ENCODE measurements around the gene KDM6B. TPM values are rescaled to one million over a fixed set of nuclear protein-coding genes. Genes with fewer than 3 reads are reported as not detected.

The KDM6B gene
- total and polyA plus RNA-seq, 9 of the 15 experiments (the other 6 are each of a cell fraction or from before 2014, with no cell fraction given): 0.01 to 22.9 (median 2.2) TPM

GRCh38 chr17:7857713-7858521, 23.9 kb downstream of the KDM6B start, which contains the start of gene CYB5D1 (continued):
- no peak for TF ChIP-seq JUN (IDR thresholded peaks at IDR 0.05; ENCODE audit: borderline replicate concordance, low read depth, low read length)
- TF ChIP-seq JUN (CRISPR knock-in tag; IDR thresholded peaks at IDR 0.05; ENCODE audit: borderline replicate concordance): peak; percentile 57; the same call in 1 of the 2 replicates
- no peak for TF ChIP-seq FOXP4 (CRISPR knock-in tag; IDR thresholded peaks at IDR 0.05; ENCODE audit: borderline replicate concordance)
- peak; percentile 83 for TF ChIP-seq USF1 (CRISPR knock-in tag; IDR thresholded peaks at IDR 0.05)
- peak; percentile 21 to 40; a peak in 2 of 4 replicates for TF ChIP-seq SIX5 (IDR thresholded peaks at IDR 0.05; ENCODE audit: borderline replicate concordance in 1 of 2, insufficient read depth in 1 of 2, low read depth in 1 of 2, low read length in 2 of 2)
- TF ChIP-seq ETS1 (conservative IDR thresholded peaks at IDR 0.05; ENCODE audit: control insufficient read depth, low read depth, low read length): 0 out of 2 replicates have a peak, but pooled peaks have one; percentile 46
- TF ChIP-seq, protein P1, sequence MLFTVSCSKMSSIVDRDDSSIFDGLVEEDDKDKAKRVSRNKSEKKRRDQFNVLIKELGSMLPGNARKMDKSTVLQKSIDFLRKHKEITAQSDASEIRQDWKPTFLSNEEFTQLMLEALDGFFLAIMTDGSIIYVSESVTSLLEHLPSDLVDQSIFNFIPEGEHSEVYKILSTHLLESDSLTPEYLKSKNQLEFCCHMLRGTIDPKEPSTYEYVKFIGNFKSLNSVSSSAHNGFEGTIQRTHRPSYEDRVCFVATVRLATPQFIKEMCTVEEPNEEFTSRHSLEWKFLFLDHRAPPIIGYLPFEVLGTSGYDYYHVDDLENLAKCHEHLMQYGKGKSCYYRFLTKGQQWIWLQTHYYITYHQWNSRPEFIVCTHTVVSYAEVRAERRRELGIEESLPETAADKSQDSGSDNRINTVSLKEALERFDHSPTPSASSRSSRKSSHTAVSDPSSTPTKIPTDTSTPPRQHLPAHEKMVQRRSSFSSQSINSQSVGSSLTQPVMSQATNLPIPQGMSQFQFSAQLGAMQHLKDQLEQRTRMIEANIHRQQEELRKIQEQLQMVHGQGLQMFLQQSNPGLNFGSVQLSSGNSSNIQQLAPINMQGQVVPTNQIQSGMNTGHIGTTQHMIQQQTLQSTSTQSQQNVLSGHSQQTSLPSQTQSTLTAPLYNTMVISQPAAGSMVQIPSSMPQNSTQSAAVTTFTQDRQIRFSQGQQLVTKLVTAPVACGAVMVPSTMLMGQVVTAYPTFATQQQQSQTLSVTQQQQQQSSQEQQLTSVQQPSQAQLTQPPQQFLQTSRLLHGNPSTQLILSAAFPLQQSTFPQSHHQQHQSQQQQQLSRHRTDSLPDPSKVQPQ (CRISPR knock-in tag; IDR thresholded peaks at IDR 0.05; ENCODE audit: borderline replicate concordance): no peak
- TF ChIP-seq POU5F1 (IDR thresholded peaks at IDR 0.05; ENCODE audit: borderline replicate concordance, low read depth, low read length, partially characterized antibody): peak; percentile 62
- no peak for TF ChIP-seq ATF1 (CRISPR knock-in tag; IDR thresholded peaks at IDR 0.05)
- peak; percentile 23; the same call in 1 of the 2 replicates for TF ChIP-seq ATF1 (tag; IDR thresholded peaks at IDR 0.05)
- no peak for TF ChIP-seq MCM2 (IDR thresholded peaks at IDR 0.05; ENCODE audit: low read depth)
- peak; percentile 59; the same call in 1 of the 2 replicates for TF ChIP-seq CC2D1A (IDR thresholded peaks at IDR 0.05)
- TF ChIP-seq FOXP1 (CRISPR knock-in tag; IDR thresholded peaks at IDR 0.05): no peak
- TF ChIP-seq NFYB (IDR thresholded peaks at IDR 0.05; ENCODE audit: extremely low read depth, insufficient read length): no peak
- TF ChIP-seq, protein P2, sequence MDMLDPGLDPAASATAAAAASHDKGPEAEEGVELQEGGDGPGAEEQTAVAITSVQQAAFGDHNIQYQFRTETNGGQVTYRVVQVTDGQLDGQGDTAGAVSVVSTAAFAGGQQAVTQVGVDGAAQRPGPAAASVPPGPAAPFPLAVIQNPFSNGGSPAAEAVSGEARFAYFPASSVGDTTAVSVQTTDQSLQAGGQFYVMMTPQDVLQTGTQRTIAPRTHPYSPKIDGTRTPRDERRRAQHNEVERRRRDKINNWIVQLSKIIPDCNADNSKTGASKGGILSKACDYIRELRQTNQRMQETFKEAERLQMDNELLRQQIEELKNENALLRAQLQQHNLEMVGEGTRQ (CRISPR knock-in tag; IDR thresholded peaks at IDR 0.05): peak; percentile 71

All from K562 (cell line).